Measurements from ENCODE around the gene KLHL1. TPM values are rescaled to one million over a fixed set of nuclear protein-coding genes. Genes with fewer than 3 reads are reported as not detected.

Gene KLHL1
- total and polyA plus RNA-seq, 4 donors, result not detected

GRCh38 chr13:70128098-70128497 is 19.8 kb upstream of the KLHL1 start:
- H3K9me3 ChIP-seq (ENCODE audit: control insufficient read depth in 4 of 4, low read length in 3 of 4), result no peaks in the 10 kb centered on the region
- H3K27me3 ChIP-seq (ENCODE audit: control insufficient read depth in 4 of 4, insufficient read depth in 4 of 4, low read length in 3 of 4), result peaks cover 0 to 2% (median 0%) of the 10 kb centered on the region in 4 donors
- WGBS, result 76% methylated on average over 2 of the region's 2 CpGs
- H3K4me3 ChIP-seq (ENCODE audit: low read depth in 1 of 3, low read length in 3 of 3), result no peak overlapping the region
- no peak for TF ChIP-seq CTCF (IDR thresholded peaks at IDR 0.05; ENCODE audit: low read depth, low read length, missing input control)
- no peak for TF ChIP-seq JUND (IDR thresholded peaks at IDR 0.05)
- TF ChIP-seq GABPA (IDR thresholded peaks at IDR 0.05 in 1 of 2, conservative IDR thresholded peaks at IDR 0.05 in 1 of 2), result no peak
- no peak for TF ChIP-seq REST (IDR thresholded peaks at IDR 0.05)
- TF ChIP-seq FOXA1 (IDR thresholded peaks at IDR 0.05), result no peak
- TF ChIP-seq RXRA (IDR thresholded peaks at IDR 0.05), result no peak
- no peak for TF ChIP-seq RAD21 (IDR thresholded peaks at IDR 0.05)
- TF ChIP-seq EGR1 (IDR thresholded peaks at IDR 0.05; ENCODE audit: low read depth in 2 of 2), result no peak
- TF ChIP-seq MAX (IDR thresholded peaks at IDR 0.05), result no peak
- no peak for TF ChIP-seq SP1 (IDR thresholded peaks at IDR 0.05)
- TF ChIP-seq YY1 (IDR thresholded peaks at IDR 0.05), result no peak
- no peak overlapping the region for H3K9ac ChIP-seq (ENCODE audit: low read depth in 1 of 2, low read length in 2 of 2)
- no peak for DNase-seq (ENCODE audit: low spot score)
- H3K36me3 ChIP-seq (ENCODE audit: control insufficient read depth in 4 of 4, insufficient read depth in 3 of 4, low read depth in 1 of 4, low read length in 3 of 4), result no peaks in the 10 kb centered on the region
- H3K27ac ChIP-seq (ENCODE audit: low read depth in 1 of 2, low read length in 2 of 2), result no peak overlapping the region
- no peaks in the 10 kb centered on the region for H3K4me1 ChIP-seq (ENCODE audit: control insufficient read depth in 4 of 4, insufficient read depth in 4 of 4, low read length in 3 of 4)

GRCh38 chr13:70125693-70126092 is 17.4 kb upstream of the KLHL1 start:
- H3K27ac ChIP-seq (ENCODE audit: low read depth in 1 of 2, low read length in 2 of 2), result no peak overlapping the region
- 51% methylated on average over 5 of the region's 5 CpGs for WGBS
- TF ChIP-seq NR2F2 (IDR thresholded peaks at IDR 0.05) (no peak), FOXA2 (IDR thresholded peaks at IDR 0.05) (no peak), ZBTB33 (IDR thresholded peaks at IDR 0.05) (no peak), HNF4G (IDR thresholded peaks at IDR 0.05) (no peak), ATF3 (IDR thresholded peaks at IDR 0.05) (no peak), RAD21 (IDR thresholded peaks at IDR 0.05) (no peak), YY1 (IDR thresholded peaks at IDR 0.05) (no peak), MAX (IDR thresholded peaks at IDR 0.05) (no peak), REST (IDR thresholded peaks at IDR 0.05) (no peak), RXRA (IDR thresholded peaks at IDR 0.05) (no peak)

More at GRCh38 chr13:70125693-70126092, 17.4 kb upstream of the KLHL1 start:
- Histone ChIP-seq H3K9ac (ENCODE audit: low read depth in 1 of 2, low read length in 2 of 2) (no peak overlapping the region), H3K27me3 (ENCODE audit: control insufficient read depth in 4 of 4, insufficient read depth in 4 of 4, low read length in 3 of 4) (no peaks in the 10 kb centered on the region), H3K4me1 (ENCODE audit: control insufficient read depth in 4 of 4, insufficient read depth in 4 of 4, low read length in 3 of 4) (no peaks in the 10 kb centered on the region), H3K4me3 (ENCODE audit: low read depth in 1 of 3, low read length in 3 of 3) (no peak overlapping the region), H3K36me3 (ENCODE audit: control insufficient read depth in 4 of 4, insufficient read depth in 3 of 4, low read depth in 1 of 4, low read length in 3 of 4) (no peaks in the 10 kb centered on the region), H3K9me3 (ENCODE audit: control insufficient read depth in 4 of 4, low read length in 3 of 4) (no peaks in the 10 kb centered on the region)
- DNase-seq (ENCODE audit: low spot score), result no peak

Data from liver (tissue), 9 donors.